Measurements from ENCODE around the gene SLC35B3.
A peak's percentile ranks its signal among the peaks of the same experiment; 100 is the strongest.
"Not testable (repeated sequence)": the region's sequence is repeated elsewhere in the genome, so short reads cannot be mapped to it uniquely, and the experiment has no call there.

The SLC35B3 gene

DNA sequence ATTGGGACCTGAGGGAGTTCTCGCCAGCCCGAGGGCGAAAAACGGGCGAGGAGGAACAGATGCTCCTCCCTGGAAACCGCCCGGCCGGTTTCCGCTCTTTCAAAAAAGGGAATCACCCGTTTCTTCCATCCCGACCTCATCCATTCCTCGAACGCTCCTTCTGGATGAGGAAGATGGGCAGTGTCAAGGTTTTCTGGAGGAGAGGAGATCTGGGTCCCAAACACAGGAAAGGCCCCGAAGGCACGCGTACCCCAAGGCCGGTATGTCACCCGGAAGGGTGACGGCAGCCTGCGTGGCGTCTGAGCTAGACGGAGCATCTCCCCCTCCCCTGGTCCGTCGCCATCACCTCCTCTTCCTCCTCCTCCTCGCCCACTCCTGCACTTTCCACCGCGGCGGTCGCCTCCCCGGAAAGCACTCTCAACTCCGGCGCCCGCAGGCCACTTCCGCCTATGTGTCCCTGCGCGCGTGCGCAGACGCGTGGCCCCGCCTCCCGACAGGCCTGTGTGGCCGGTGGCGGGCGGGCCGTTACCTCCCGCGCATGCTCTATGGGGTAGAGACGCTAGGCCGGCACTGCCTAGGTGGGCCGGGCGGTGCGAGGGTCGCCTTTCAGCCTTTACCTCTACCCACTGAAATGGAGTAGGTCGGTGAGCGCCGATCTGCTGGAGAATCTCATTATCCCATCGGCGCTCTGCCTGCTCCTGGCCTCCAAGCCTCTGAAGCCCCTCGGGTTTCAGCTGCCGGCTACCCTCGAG is at the start of gene SLC35B3:
Gene SLC35B3, minus strand, starts transcription at position 453 of the 752 bp plus-strand sequence.
- DNase-seq, result peak; percentile 98 to 99

- no peak for DNase-seq
These were observed 48.3 kb upstream of the SLC35B3 start for GRCh38 chr6:8483650-8484049.

- no peak for DNase-seq
These were observed 46.4 kb upstream of the SLC35B3 start for GRCh38 chr6:8481727-8482126.

DNA sequence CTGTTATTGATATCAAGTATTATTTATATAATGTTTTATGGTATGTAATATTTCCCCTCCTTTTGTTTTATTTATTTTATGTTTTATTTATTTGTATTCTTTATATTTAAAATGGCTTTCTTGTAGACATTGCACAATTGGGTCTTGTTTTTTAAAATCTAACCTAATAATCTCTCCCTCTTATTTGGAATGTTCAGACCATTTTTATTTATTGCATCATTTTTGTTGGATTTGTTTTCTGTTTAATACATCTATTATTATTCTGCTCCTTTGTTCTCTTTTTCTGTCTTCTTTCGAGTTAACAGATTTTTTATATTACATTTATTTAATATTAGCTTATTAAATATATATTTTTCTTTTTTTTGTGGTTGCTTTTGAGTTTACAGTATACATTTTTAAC is 43.1 kb upstream of the SLC35B3 start:
- DNase-seq, result no peak

DNA sequence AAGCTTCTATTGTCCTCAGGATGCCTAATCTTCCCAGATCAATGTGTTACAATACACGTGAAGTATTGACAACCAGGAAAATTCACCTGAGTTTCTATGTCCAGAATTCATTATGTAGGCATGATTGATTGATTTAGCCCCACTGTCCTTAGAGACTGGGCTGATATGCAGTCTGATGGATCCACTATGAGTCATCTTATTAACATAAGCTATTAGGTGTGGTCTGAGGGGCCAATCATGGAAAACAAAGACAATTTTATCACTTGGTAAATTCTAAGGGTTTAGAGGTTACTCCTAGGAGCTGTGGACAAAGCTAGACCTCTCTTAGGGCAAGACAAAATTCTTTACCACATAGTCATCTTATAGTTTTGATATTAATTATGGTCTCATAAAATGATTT is 41.3 kb upstream of the SLC35B3 start:
- DNase-seq, result no peak

DNA sequence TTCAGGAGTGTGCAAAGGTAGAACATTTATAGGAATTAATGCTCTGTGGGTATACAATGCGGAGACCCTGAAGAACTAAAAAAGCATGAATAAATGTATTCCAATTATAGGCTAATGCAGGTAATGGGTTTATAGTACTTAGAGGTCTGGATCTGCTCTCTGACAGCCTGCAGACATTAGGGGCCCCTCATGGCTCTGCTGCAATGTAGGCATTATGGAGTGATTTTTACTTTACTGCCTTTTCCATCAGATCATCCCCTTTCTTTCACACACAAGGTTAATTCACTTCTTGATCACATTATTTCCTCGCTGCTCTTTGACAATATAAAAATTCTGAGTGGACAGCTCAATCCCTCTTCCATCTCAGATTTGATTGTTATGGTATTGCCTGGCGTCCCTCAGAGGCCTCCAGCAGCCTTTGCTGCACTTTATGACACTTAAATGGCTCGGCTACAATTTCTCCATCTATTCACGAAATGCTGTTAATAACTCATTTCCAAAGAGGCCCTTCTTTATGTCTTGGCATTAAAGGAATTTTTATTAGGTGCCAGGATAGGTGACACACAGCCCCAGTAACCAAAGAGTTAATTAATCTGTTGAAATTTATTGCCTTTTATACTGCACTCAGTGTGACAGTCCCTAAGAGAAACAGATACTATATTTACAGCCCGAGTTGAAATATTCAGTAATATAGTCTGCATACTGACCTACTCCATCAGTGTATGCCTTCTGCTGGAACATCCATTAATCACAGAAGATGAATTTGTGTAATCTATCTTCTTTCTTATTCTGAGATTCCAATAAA is 33.4 kb upstream of the SLC35B3 start:
- no peak for DNase-seq

- no peak for DNase-seq
These were observed 27.3 kb upstream of the SLC35B3 start for GRCh38 chr6:8462694-8463093.

- no peak for DNase-seq
These were observed 26.8 kb upstream of the SLC35B3 start for GRCh38 chr6:8462169-8462568.

- no peak for DNase-seq
These were observed 11.0 kb upstream of the SLC35B3 start for GRCh38 chr6:8446391-8446790.

DNA sequence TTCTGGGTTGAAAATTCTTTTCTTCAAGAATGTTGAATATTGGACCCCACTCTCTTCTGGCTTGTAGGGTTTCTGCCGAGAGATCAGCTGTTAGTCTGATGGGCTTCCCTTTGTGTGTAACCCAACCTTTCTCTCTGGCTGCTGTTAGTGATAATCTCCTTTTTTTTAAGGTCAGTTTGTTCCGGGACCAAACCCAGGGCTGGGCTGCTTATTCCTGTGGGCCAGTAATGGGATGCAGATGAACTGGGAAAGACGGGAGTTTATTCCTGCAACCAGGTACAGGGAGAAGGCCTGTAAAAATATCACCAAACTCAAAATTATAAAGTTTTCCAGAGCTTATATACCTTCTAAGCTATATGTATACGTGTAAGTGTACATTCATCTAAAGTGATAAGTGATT is 10.6 kb upstream of the SLC35B3 start:
- DNase-seq, result not testable (repeated sequence)

GRCh38 chr6:8442150-8442549 is 6.8 kb upstream of the SLC35B3 start:
- no peak for DNase-seq

DNA sequence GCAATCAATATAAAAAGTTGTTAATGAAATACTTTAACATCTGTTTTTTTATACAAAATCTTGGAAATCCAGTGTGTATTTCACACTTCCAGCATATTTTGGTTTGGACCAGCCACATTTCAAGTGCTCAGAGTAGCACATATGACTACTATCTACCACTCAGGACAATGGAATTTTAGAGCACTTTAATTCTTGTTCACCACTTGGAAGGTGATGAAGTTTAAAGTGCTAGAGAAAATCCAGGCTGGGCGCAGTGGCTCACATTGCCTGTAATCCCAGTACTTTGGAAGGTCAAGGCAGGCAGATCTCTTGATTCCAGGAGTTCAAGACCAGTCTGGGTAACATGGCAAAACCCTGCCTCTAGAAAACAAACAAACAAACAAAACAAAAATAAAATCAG is 6.1 kb upstream of the SLC35B3 start:
- no peak for DNase-seq

- no peak for DNase-seq
These were observed 4.4 kb upstream of the SLC35B3 start for GRCh38 chr6:8439601-8440268.

- DNase-seq, result no peak
These were observed 2.5 kb upstream of the SLC35B3 start for GRCh38 chr6:8437813-8438212.

DNA sequence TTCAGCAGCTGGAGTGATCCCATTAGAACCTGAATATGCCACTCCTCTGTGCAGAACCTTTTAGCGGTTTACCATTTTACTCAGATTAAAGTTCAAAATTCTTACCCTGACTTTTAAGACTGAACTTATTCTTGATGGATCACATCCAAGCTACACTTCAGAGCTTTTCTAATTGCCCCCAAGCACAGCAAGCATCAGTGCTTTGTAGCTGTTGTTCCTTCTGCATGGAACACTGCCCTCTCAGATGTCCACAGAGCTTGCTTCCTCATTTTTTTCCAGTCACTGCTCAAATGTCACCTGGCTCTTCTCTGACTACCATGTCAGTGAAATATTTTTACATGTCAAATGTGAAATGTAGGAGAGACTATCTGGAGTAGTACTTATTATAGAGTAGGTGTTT is 1.6 kb upstream of the SLC35B3 start:
- DNase-seq, result no peak

DNA sequence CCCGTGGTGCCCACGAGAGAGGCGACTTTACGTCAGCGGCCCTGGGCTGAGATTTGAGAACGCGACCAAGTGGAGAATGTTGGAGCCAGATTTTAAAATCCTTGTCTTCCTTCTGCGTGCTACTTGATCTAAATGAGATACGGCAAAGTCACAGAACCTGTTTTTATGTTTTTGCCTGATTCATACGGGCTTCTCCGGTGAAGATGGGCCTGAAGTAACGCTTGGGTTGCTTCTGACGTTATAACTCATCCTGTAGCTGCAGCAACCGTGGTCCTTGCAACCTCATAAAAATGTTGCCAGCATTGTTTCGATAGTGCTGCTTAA is 462 bp upstream of the SLC35B3 start:
- DNase-seq, result no peak

DNA sequence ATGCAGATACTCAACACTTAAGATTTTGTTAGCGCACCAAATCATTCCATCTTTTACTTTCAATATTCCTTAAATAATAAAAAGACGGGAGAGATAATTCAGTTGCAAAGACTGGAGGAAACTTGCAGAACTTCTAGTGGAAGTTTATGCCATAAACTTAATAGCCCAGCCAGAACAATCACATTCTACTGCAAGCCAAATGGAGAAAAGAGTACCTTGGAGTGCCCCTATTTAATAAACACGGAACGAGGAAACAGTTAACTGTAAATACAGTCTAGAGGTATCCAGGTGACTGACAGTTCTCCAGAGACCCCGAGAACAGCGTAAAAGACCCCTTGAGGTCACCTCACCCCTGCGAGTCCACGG is 635 bp downstream of the SLC35B3 start:
- DNase-seq, result no peak

- no peak for DNase-seq
These were observed 2.7 kb downstream of the SLC35B3 start for GRCh38 chr6:8432614-8433013.

DNA sequence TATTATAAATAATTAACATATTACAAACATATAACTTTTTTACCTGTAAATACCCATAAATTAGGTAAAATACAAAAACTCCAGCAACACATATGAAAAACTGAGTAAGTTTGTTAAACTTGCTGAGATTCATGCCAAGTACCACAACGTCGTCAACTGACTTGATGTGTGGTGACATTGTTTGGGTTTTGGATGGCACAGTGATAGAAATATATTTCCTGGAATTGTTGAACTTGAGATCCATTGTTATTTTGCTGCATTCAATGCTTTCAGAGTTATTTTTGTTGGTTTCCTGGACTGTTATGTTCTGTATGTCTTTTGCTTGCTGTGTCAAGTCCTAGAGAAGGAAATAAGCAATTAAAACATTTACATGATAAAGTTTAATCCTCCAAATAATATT is 5.5 kb downstream of the SLC35B3 start:
- no peak for DNase-seq

DNA sequence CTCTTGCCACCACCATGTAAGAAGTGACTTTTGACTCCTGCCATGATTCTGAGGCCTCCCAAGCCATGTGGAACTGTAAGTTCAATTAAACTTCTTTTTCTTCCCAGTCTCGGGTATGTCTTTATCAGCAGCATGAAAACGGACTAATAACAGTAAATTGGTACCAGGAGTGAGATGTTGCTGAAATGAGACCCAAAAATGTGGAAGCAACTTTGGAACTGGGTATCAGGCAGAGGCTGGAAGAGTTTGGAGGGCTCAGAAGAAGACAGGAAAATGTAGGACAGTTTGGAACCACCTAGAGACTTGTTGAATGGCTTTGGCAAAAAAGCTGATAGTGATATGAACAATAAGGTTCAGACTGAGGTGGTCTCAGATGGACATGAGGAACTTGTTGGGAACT is 8.8 kb downstream of the SLC35B3 start:
- DNase-seq, result not testable (repeated sequence)

GRCh38 chr6:8420031-8420588 is 15.2 kb downstream of the SLC35B3 start:
- no peak for DNase-seq

DNA sequence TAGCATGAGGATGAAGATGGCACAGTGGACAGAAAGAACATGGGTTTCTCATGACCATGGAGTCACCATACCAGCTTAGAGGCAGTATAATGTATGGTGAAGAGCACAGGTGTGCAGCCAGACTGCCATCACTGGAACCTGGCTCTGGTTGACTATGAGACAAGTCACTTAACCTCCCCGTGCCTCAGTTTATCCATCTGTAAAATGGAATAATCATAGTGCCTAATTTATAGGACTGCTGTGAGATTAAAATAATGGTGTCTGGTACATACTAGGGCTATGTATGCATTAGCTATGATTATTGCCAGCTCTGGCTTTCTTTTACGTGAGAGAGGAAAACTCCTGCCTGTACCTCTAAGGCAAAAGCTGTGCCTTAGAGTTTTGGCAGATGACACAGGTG is 19.4 kb downstream of the SLC35B3 start:
- no peak for DNase-seq

DNA sequence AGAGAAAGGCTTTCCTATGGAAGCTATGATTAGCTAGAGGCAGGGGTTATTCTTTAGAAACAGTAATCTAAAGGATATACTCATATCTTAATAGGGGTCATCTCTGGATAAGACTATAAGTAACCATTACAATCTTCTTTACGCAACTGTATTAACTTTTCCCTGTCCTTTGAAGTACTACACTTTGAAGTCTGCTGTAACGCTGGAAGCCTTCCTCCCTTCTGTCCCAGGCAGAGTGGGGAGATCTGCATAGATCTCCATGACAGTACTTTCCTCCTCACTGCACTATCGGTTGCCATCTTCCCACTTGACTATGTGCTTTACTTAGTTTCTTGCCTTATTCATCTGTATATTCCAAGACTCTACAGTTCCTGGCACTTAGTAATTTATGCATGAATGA is 20.1 kb downstream of the SLC35B3 start:
- no peak for DNase-seq

GRCh38 chr6:8414844-8415243 is 20.5 kb downstream of the SLC35B3 start:
- no peak for DNase-seq

All from stimulated activated CD4-positive, alpha-beta T cell treated with anti-CD3 and anti-CD28 coated beads, Interleukin-2, amount 100 ng/mL, for 24 hours (primary cell).